ENCODE data around the gene TGFBR3. TPM values are rescaled to one million over a fixed set of nuclear protein-coding genes. Genes with fewer than 3 reads are reported as not detected.

Gene TGFBR3
- total RNA-seq, 1 experiment from 2014 or later, result 4.2 TPM

DNA sequence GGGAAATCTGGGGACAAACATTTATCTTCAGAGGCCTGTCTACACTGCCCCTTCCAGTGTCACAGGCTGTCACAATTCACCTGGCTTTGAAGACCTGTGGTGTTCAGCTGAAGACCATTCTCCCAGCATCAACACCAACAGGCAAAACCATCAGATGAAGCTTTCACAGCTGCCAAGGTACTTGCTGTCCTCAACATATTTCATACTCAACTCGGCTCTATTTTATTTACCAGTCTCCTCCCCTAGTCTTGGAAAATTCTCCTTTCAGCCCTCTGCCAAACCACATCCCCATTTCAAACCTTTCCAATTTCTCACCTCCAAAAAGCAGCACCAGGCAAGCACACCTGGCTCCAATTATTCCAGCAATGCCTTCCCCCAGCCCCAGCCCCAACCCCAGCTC is 108.8 kb downstream of the TGFBR3 start:
- CTCF ChIA-PET, result interaction anchor here (0.7 kb wide), 1 partner anchor 20 kb away, joined by 3 read pairs; no protein-coding TSS in a partner anchor
- POLR2A ChIA-PET, result no interaction called here
- H3K4me1 Mint-ChIP-seq, result peaks cover 51% of the 10 kb centered on the region

DNA sequence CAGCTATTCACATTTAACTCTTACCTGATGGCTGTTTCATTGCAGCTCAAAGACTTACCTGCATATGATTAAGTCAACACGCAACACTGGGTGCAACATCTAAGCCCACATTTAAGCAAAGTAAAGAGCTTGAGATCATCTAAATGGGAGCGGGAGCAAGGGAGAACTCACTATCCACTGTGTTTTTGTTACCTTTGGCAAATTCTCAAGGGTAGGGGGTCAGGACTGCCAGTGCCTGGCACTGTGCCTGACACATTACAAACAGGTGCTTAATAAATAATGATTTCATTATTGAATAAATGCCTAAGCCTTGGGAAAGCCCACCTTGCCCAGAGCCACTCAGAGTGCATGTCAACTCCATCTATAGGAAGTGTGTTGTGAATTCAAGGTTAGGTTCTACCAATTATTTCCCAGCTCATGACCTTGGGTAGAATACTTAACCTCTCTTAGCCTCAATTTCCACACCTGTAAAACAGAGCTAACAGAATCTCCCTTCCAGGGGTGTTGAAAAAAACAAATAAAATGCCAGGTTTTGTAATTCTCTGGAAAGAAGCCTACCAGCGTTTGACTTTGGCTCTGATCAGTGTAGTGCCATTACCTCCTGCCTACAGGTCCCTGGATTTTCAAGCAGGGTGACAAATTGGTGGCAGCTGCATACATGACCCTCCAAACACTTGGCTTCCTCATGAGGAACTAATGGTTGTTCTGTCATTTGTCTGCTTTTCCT is 109.7 kb downstream of the TGFBR3 start:
- H3K4me1 Mint-ChIP-seq, result peaks cover 42% of the 10 kb centered on the region
- POLR2A ChIA-PET, result no interaction called here
- no peak overlapping the region for H3K27ac Mint-ChIP-seq
- CTCF ChIA-PET, result interaction anchor here (1.8 kb wide), 1 partner anchor 12 kb away, joined by 6 read pairs; no protein-coding TSS in a partner anchor
- H3K9me3 Mint-ChIP-seq, result no peaks in the 10 kb centered on the region
- ATAC-seq, result no peak
- H3K36me3 Mint-ChIP-seq, result no peaks in the 10 kb centered on the region
- no peaks in the 10 kb centered on the region for H3K27me3 Mint-ChIP-seq (ENCODE audit: low read depth)
- DNase-seq (ENCODE audit: low spot score), result no peak
- no peak overlapping the region for H3K4me3 Mint-ChIP-seq
- TF ChIP-seq, protein P1, sequence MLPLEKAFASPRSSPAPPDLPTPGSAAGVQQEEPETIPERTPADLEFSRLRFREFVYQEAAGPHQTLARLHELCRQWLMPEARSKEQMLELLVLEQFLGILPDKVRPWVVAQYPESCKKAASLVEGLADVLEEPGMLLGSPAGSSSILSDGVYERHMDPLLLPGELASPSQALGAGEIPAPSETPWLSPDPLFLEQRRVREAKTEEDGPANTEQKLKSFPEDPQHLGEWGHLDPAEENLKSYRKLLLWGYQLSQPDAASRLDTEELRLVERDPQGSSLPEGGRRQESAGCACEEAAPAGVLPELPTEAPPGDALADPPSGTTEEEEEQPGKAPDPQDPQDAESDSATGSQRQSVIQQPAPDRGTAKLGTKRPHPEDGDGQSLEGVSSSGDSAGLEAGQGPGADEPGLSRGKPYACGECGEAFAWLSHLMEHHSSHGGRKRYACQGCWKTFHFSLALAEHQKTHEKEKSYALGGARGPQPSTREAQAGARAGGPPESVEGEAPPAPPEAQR (CRISPR knock-in tag; IDR thresholded peaks at IDR 0.05), result no peak
- TF ChIP-seq NFE2L1 (CRISPR knock-in tag; IDR thresholded peaks at IDR 0.05), result no peak
- TF ChIP-seq, protein P2, sequence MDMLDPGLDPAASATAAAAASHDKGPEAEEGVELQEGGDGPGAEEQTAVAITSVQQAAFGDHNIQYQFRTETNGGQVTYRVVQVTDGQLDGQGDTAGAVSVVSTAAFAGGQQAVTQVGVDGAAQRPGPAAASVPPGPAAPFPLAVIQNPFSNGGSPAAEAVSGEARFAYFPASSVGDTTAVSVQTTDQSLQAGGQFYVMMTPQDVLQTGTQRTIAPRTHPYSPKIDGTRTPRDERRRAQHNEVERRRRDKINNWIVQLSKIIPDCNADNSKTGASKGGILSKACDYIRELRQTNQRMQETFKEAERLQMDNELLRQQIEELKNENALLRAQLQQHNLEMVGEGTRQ (CRISPR knock-in tag; IDR thresholded peaks at IDR 0.05), result no peak
- TF ChIP-seq RORB (CRISPR knock-in tag; IDR thresholded peaks at IDR 0.05), result no peak
- TF ChIP-seq NR1H2 (CRISPR knock-in tag; IDR thresholded peaks at IDR 0.05), result no peak
- TF ChIP-seq, protein P3, sequence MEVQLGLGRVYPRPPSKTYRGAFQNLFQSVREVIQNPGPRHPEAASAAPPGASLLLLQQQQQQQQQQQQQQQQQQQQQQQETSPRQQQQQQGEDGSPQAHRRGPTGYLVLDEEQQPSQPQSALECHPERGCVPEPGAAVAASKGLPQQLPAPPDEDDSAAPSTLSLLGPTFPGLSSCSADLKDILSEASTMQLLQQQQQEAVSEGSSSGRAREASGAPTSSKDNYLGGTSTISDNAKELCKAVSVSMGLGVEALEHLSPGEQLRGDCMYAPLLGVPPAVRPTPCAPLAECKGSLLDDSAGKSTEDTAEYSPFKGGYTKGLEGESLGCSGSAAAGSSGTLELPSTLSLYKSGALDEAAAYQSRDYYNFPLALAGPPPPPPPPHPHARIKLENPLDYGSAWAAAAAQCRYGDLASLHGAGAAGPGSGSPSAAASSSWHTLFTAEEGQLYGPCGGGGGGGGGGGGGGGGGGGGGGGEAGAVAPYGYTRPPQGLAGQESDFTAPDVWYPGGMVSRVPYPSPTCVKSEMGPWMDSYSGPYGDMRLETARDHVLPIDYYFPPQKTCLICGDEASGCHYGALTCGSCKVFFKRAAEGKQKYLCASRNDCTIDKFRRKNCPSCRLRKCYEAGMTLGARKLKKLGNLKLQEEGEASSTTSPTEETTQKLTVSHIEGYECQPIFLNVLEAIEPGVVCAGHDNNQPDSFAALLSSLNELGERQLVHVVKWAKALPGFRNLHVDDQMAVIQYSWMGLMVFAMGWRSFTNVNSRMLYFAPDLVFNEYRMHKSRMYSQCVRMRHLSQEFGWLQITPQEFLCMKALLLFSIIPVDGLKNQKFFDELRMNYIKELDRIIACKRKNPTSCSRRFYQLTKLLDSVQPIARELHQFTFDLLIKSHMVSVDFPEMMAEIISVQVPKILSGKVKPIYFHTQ (CRISPR knock-in tag; IDR thresholded peaks at IDR 0.05), result no peak
- no peak for TF ChIP-seq GABPB1 (CRISPR knock-in tag; IDR thresholded peaks at IDR 0.05)

More for the DNA sequence above, 108.8 kb downstream of the TGFBR3 start:
- DNase-seq (ENCODE audit: low spot score) (no peak), ATAC-seq (no peak)
- Mint-ChIP-seq H3K4me3 (no peak overlapping the region), H3K27ac (no peak overlapping the region), H3K9me3 (no peaks in the 10 kb centered on the region), H3K36me3 (no peaks in the 10 kb centered on the region), H3K27me3 (ENCODE audit: low read depth) (no peaks in the 10 kb centered on the region)
- TF ChIP-seq ZNF138 (CRISPR knock-in tag; conservative IDR thresholded peaks at IDR 0.05), result no peak
- TF ChIP-seq NFATC4 (CRISPR knock-in tag; IDR thresholded peaks at IDR 0.05), result no peak
- no peak for TF ChIP-seq GRHL2 (CRISPR knock-in tag; IDR thresholded peaks at IDR 0.05; ENCODE audit: insufficient replicate concordance, severe bottlenecking)
- TF ChIP-seq, protein P4, sequence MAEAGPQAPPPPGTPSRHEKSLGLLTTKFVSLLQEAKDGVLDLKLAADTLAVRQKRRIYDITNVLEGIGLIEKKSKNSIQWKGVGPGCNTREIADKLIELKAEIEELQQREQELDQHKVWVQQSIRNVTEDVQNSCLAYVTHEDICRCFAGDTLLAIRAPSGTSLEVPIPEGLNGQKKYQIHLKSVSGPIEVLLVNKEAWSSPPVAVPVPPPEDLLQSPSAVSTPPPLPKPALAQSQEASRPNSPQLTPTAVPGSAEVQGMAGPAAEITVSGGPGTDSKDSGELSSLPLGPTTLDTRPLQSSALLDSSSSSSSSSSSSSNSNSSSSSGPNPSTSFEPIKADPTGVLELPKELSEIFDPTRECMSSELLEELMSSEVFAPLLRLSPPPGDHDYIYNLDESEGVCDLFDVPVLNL (CRISPR knock-in tag; IDR thresholded peaks at IDR 0.05; ENCODE audit: borderline replicate concordance, low read depth), result no peak
- TF ChIP-seq, protein P5, sequence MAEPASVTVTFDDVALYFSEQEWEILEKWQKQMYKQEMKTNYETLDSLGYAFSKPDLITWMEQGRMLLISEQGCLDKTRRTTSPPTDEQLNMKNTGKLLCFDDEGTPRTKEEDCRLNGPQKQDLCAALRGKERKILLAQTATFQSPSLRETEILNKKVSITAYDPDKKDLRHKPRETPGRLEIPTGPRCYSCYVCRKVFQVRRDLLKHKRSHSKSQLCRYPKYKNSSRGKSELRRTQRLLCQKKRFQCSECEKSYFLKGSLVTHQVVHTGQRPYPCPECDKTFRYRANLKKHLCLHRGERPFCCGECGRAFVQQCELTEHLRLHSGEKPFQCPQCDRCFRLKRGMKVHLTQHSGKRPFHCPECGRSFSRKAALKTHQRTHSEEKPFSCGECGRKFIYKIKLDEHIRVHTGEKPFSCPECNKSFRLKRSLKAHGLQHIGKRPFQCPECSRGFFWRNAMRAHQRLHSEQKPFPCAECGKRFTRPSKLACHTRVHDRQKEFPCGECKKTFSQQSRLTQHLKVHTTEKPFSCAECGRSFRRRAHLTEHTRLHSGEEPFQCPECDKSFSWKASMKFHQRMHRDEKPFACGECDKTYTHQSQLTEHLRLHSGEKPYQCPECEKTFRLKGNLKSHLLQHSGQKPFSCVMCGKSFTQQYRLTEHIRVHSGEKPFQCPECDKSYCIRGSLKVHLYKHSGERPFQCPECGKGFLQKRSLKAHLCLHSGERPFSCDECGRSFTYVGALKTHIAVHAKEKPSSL (CRISPR knock-in tag; conservative IDR thresholded peaks at IDR 0.05), result no peak
- TF ChIP-seq ZNF263 (CRISPR knock-in tag; IDR thresholded peaks at IDR 0.05; ENCODE audit: low read depth), result no peak
- TF ChIP-seq, protein P6, sequence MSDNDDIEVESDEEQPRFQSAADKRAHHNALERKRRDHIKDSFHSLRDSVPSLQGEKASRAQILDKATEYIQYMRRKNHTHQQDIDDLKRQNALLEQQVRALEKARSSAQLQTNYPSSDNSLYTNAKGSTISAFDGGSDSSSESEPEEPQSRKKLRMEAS (CRISPR knock-in tag; IDR thresholded peaks at IDR 0.05), result no peak
- TF ChIP-seq, protein P7, sequence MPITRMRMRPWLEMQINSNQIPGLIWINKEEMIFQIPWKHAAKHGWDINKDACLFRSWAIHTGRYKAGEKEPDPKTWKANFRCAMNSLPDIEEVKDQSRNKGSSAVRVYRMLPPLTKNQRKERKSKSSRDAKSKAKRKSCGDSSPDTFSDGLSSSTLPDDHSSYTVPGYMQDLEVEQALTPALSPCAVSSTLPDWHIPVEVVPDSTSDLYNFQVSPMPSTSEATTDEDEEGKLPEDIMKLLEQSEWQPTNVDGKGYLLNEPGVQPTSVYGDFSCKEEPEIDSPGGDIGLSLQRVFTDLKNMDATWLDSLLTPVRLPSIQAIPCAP (CRISPR knock-in tag; IDR thresholded peaks at IDR 0.05), result no peak
- TF ChIP-seq, protein P8, sequence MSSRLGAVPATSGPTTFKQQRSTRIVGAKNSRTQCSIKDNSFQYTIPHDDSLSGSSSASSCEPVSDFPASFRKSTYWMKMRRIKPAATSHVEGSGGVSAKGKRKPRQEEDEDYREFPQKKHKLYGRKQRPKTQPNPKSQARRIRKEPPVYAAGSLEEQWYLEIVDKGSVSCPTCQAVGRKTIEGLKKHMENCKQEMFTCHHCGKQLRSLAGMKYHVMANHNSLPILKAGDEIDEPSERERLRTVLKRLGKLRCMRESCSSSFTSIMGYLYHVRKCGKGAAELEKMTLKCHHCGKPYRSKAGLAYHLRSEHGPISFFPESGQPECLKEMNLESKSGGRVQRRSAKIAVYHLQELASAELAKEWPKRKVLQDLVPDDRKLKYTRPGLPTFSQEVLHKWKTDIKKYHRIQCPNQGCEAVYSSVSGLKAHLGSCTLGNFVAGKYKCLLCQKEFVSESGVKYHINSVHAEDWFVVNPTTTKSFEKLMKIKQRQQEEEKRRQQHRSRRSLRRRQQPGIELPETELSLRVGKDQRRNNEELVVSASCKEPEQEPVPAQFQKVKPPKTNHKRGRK (CRISPR knock-in tag; IDR thresholded peaks at IDR 0.05; ENCODE audit: borderline replicate concordance), result no peak
- TF ChIP-seq, protein P9, sequence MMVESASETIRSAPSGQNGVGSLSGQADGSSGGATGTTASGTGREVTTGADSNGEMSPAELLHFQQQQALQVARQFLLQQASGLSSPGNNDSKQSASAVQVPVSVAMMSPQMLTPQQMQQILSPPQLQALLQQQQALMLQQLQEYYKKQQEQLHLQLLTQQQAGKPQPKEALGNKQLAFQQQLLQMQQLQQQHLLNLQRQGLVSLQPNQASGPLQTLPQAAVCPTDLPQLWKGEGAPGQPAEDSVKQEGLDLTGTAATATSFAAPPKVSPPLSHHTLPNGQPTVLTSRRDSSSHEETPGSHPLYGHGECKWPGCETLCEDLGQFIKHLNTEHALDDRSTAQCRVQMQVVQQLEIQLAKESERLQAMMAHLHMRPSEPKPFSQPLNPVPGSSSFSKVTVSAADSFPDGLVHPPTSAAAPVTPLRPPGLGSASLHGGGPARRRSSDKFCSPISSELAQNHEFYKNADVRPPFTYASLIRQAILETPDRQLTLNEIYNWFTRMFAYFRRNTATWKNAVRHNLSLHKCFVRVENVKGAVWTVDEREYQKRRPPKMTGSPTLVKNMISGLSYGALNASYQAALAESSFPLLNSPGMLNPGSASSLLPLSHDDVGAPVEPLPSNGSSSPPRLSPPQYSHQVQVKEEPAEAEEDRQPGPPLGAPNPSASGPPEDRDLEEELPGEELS (CRISPR knock-in tag; IDR thresholded peaks at IDR 0.05), result no peak
- TF ChIP-seq NR3C1 (CRISPR knock-in tag; conservative IDR thresholded peaks at IDR 0.05; ENCODE audit: low read depth), result no peak
- TF ChIP-seq, protein P10, sequence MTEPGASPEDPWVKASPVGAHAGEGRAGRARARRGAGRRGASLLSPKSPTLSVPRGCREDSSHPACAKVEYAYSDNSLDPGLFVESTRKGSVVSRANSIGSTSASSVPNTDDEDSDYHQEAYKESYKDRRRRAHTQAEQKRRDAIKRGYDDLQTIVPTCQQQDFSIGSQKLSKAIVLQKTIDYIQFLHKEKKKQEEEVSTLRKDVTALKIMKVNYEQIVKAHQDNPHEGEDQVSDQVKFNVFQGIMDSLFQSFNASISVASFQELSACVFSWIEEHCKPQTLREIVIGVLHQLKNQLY (CRISPR knock-in tag; IDR thresholded peaks at IDR 0.05), result no peak
